Psoas muscle (tissue), 8 donors: Measurements from ENCODE around the gene ZBTB44. TPM values are rescaled to one million over a fixed set of nuclear protein-coding genes. Genes with fewer than 3 reads are reported as not detected.
"Not testable (repeated sequence)": the region's sequence is repeated elsewhere in the genome, so short reads cannot be mapped to it uniquely, and the experiment has no call there.

ENCODE experiments used
- ATAC-seq, 4 donors: fragments of 200-7000 bp; cut with Tn5 transposase; one replicate each; pipeline ENCODE4 v1.9.1; 2020; ENCODE audit warnings: moderate library complexity in 3 of 4, mild to moderate bottlenecking in 2 of 4
- DNase-seq, 2 donors: peaks; one replicate each; pipeline ENCODE4 v3.0.0-alpha.2; 2020
- H3K27ac ChIP-seq: fragments of 200-600 bp; one replicate; pipeline ENCODE4 v1.8.0; 2022
- H3K27me3 ChIP-seq, 3 donors: fragments of 200-600 bp in 1 of 3; one replicate each; pipeline versions ENCODE4 v1.6.1 to v1.8.0; 2013 to 2022; ENCODE audit warnings: low read length in 2 of 3, mild to moderate bottlenecking in 2 of 3, moderate library complexity in 1 of 3; ENCODE audit not compliant: insufficient read depth in 3 of 3
- H3K36me3 ChIP-seq, 2 donors: fragments of 200-600 bp in 1 of 2; one replicate each; pipeline versions ENCODE4 v1.6.1 to v1.8.0; 2013 to 2022; ENCODE audit warnings: low read depth in 1 of 2, mild to moderate bottlenecking in 1 of 2, moderate library complexity in 1 of 2; ENCODE audit not compliant: insufficient read depth in 1 of 2
- H3K4me1 ChIP-seq: fragments of 200-600 bp; one replicate; pipeline ENCODE4 v1.8.0; 2022
- H3K4me3 ChIP-seq: fragments of 200-600 bp; one replicate; pipeline ENCODE4 v1.8.0; 2022; ENCODE audit warnings: mild to moderate bottlenecking
- H3K9me3 ChIP-seq: fragments of 200-600 bp; one replicate; pipeline ENCODE4 v1.8.0; 2022
- WGBS, 3 donors: extraction: QIAGEN DNeasy Blood & Tissue Kit; methylation state at CpG; one replicate each; pipeline versions ENCODE4 v1.1.6 to v1.1.7; 2013; 5-methylcytosine and 5-hydroxymethylcytosine counted together
- intact Hi-C, 2 donors: fragments of 100-400 bp; cut with DNase I; formaldehyde crosslinking; loops; one replicate each; pipeline versions ENCODE4 v1.11.0 to v1.14.2; 2022
- polyA plus RNA-seq, 3 donors: library from polyadenylated mRNA; stranded (reverse); fragments of 200-250 nt; gene quantifications; one replicate each; pipeline ENCODE4 v1.2.3, GENCODE V29; 2013
- total RNA-seq, 4 donors: library from RNA; stranded (reverse); fragmentation: NEBNext Ultra II Directional in 2 of 4; extraction: Animal tissue kit (Norgen Biotek cat#: 25700) in 2 of 4; gene quantifications; one replicate each; pipeline versions ENCODE4 v1.2.1 to v1.2.4, GENCODE V29; 2021 to 2023
- TF ChIP-seq, protein P1 (sequence below): fragments of 200-600 bp; IDR thresholded peaks from one replicate; pipeline ENCODE4 v1.8.0; 2022; ENCODE audit warnings: antibody characterized with exemption
- donor health status: healthy with polysubstance abuse.
- donor health status: DM: no; HTN: no; CAD: no; lungs with moderate emphysema.
- donor health status: Bipolar disorder and iron deficiency.
- donor health status: healthy.
- donor health status: DM: yes; HTN: yes; CAD: no.
- donor health status: DM: no; HTN: no; CAD: no.
- donor health status: DM: no; HTN: no; CAD: no.
- donor health status: DM: yes; HTN: yes; CAD: no.

The ZBTB44 gene
- total and polyA plus RNA-seq, 7 donors = 8.6 to 77.2 (median 58.6) TPM

DNA sequence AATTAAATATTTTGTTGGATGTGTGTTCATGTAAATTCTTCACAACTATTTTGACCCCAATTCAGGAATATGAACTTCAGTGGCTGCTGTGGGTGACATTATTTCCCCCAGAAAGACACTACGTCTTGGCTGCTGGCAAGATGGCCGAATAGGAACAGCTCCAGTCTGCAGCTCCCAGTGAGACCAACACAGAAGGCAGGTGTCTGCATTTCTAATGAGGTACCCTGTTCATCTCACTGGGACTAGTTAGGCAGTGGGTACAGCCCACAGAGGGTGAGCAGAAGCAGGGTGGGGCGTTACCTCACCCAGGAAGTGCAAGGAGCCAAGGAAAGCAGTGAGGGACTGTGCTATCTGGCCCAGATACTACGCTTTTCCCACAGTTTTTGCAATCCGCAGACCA lies 65.3 kb downstream of the ZBTB44 start:
- DNase-seq (no peak), ATAC-seq (no peak)
- Histone ChIP-seq H3K9me3 (peaks cover 3% of the 10 kb centered on the region), H3K27ac (no peak overlapping the region), H3K4me1 (peaks cover 23% of the 10 kb centered on the region), H3K4me3 (no peak overlapping the region), H3K36me3 (no peaks in the 10 kb centered on the region), H3K27me3 (no peaks in the 10 kb centered on the region)
- TF ChIP-seq, protein P1, sequence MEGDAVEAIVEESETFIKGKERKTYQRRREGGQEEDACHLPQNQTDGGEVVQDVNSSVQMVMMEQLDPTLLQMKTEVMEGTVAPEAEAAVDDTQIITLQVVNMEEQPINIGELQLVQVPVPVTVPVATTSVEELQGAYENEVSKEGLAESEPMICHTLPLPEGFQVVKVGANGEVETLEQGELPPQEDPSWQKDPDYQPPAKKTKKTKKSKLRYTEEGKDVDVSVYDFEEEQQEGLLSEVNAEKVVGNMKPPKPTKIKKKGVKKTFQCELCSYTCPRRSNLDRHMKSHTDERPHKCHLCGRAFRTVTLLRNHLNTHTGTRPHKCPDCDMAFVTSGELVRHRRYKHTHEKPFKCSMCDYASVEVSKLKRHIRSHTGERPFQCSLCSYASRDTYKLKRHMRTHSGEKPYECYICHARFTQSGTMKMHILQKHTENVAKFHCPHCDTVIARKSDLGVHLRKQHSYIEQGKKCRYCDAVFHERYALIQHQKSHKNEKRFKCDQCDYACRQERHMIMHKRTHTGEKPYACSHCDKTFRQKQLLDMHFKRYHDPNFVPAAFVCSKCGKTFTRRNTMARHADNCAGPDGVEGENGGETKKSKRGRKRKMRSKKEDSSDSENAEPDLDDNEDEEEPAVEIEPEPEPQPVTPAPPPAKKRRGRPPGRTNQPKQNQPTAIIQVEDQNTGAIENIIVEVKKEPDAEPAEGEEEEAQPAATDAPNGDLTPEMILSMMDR = no peak
- WGBS, 3 donors = 94 to 100% (median 97%) methylated on average over 5 of the region's 5 CpGs
- intact Hi-C loops = no loop called here

DNA sequence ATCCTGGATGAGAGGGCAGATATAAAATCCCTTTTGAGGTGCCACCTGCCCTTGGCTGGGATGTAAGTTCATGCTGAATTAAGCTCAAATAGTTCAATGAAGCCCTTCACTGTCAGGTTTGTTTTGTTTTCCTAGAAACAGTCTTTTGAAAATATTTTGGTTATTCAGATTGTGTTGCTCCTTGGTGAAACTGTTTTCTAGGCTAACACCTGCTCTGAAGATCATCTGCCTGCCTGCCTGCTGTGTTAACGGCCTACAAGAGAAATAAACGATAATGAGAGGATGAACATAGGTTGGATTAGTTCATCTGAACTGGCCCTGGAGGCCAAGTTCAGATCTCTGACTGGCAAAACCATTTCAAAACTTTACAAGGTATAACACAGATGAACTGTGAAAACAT lies 67.4 kb downstream of the ZBTB44 start:
- Histone ChIP-seq H3K9me3 (peaks cover 3% of the 10 kb centered on the region), H3K4me1 (peaks cover 23% of the 10 kb centered on the region), H3K36me3 (no peaks in the 10 kb centered on the region), H3K4me3 (no peak overlapping the region), H3K27ac (no peak overlapping the region), H3K27me3 (no peaks in the 10 kb centered on the region)
- ATAC-seq (no peak), DNase-seq (no peak)
- TF ChIP-seq, protein P1 = no peak
- intact Hi-C loops = no loop called here
- 32 to 53% (median 33%) methylated on average over 2 of the region's 2 CpGs for WGBS, 3 donors

DNA sequence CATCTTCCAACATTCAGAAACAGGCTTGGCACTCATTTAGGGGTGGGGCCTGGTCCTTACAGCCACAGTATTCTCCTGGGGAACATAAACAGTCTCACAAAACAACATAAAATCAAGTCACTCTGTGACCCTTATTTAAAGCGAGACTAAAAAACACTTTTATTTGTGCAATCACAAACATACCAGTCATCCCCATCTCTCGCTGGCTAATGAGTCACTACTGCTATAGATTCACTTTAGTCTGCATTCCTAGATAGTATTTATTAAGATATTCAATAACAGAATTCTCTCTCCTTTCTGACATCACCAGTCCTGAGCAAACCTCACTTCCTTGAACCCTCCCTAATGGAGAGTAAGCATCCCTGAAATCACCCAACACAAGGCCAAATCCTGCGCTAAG lies 68.0 kb downstream of the ZBTB44 start:
- Histone ChIP-seq H3K4me3 (no peak overlapping the region), H3K9me3 (peaks cover under 1% of the 10 kb centered on the region), H3K27me3 (no peaks in the 10 kb centered on the region), H3K36me3 (no peaks in the 10 kb centered on the region), H3K27ac (no peak overlapping the region), H3K4me1 (peaks cover 23% of the 10 kb centered on the region)
- intact Hi-C loops = no loop called here
- WGBS, 3 donors = 82 to 87% (median 85%) methylated on average over 3 of the region's 3 CpGs
- TF ChIP-seq, protein P1 = no peak
- ATAC-seq (no peak), DNase-seq (no peak)

DNA sequence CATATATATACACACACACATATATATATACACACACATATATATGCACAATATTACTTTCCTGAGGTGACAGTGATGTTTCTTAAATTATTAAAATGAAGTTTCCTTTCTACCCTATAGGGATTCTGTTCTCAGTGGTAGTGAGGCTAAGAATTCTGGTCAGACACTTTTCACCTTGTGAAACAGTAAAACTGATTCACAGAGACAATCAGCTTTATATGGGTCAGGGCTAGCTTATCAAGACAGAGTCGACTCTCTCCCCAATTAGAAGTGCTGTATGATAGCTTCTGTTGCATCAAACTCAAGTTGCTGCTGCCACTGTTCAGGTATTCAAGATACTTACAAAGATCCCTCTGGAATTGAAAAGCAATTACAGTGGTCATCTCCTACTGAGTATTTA lies 68.4 kb downstream of the ZBTB44 start:
- intact Hi-C loops = no loop called here

DNA sequence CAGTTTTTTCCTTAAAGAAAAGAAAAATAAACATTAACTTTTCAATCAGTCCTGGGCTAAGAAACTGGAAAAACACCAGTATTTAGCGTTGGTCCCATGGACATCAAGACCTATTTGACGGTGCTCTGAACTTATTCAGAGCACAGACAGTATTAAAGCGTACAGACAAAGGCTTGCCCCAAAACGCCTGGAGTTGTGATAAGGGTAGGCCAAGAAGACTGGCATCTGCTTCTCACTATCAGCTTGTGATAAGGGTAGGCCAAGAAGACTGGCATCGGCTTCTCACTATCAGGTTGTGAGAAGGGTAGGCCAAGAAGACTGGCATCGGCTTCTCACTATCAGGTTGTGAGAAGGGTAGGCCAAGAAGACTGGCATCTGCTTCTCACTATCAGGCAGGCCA lies 69.3 kb downstream of the ZBTB44 start:
- ATAC-seq, DNase-seq, H3K27me3 ChIP-seq, H3K36me3 ChIP-seq, intact Hi-C loops, H3K4me3 ChIP-seq, H3K9me3 ChIP-seq, H3K27ac ChIP-seq: not testable (repeated sequence)
- WGBS, 3 donors = 73 to 90% (median 75%) methylated on average over 6 of the region's 6 CpGs
- H3K4me1 ChIP-seq = peaks cover 23% of the 10 kb centered on the region

More for the DNA sequence above, 68.4 kb downstream of the ZBTB44 start:
- no peaks in the 10 kb centered on the region for H3K36me3 ChIP-seq
- ATAC-seq (no peak), DNase-seq (no peak)
- TF ChIP-seq, protein P1 = no peak
- no peak overlapping the region for H3K27ac ChIP-seq
- WGBS, 3 donors = 45 to 65% (median 63%) methylated on average over 1 of the region's 1 CpG
- H3K4me3 ChIP-seq = no peak overlapping the region
- no peaks in the 10 kb centered on the region for H3K9me3 ChIP-seq
- peaks cover 23% of the 10 kb centered on the region for H3K4me1 ChIP-seq
- H3K27me3 ChIP-seq = no peaks in the 10 kb centered on the region
